PC-9 (cell line): Measurements from ENCODE around the gene BAIAP2. TPM values are rescaled to one million over a fixed set of nuclear protein-coding genes. Genes with fewer than 3 reads are reported as not detected.

Experiments used
- BruUV-seq: library from RNA; stranded (reverse); fragments of 400-500 nt; replicated peaks from 2 replicates; lab custom pipeline; 2021; lab: Mats Ljungman, UMichigan
- CTCF ChIA-PET: fragments of 300-600 bp; sonication (Branson Sonifier 250); formaldehyde crosslinking; loops from one replicate; lab custom pipeline; 2022; ENCODE audit warnings: antibody characterized with exemption; lab: Charles Lee
- POLR2A ChIA-PET: fragments of 300-600 bp; sonication (Branson Sonifier 250); formaldehyde crosslinking; loops from one replicate; lab custom pipeline; 2022; ENCODE audit warnings: antibody characterized with exemption; ENCODE audit not compliant: unreplicated experiment; lab: Charles Lee
- DNase-seq, 2 experiments: peaks; one replicate each; pipeline versions ENCODE4 v3.0.0 to v3.0.0-alpha.2; 2015 to 2022; ENCODE audit warnings: mixed read lengths in 1 of 2
- H2AFZ ChIP-seq: fragments of 200-600 bp; sonication (generic); 2 replicates; pipeline ENCODE4 v1.8.1; 2017; ENCODE audit warnings: antibody characterized with exemption
- H3F3A ChIP-seq: fragments of 200-600 bp; sonication (generic); 2 replicates; pipeline ENCODE4 v1.8.1; 2017; ENCODE audit warnings: antibody characterized with exemption, mild to moderate bottlenecking, low read depth; ENCODE audit not compliant: insufficient read depth
- H3K27ac ChIP-seq: fragments of 200-600 bp; sonication (generic); 2 replicates; pipeline ENCODE4 v1.6.1; 2016; ENCODE audit warnings: mixed run types
- H3K27me3 ChIP-seq: fragments of 200-600 bp; sonication (generic); 2 replicates; pipeline ENCODE4 v1.6.1; 2016; ENCODE audit warnings: low read depth, mixed run types; ENCODE audit not compliant: insufficient read depth
- H3K36me3 ChIP-seq: fragments of 200-600 bp; sonication (generic); 2 replicates; pipeline ENCODE4 v1.6.1; 2016; ENCODE audit warnings: low read depth, mixed run types
- H3K4me1 ChIP-seq: fragments of 200-600 bp; sonication (generic); replicated peaks from 2 replicates; pipeline ENCODE4 v1.6.1; 2016; ENCODE audit warnings: mixed run types; ENCODE audit not compliant: insufficient read depth
- H3K4me2 ChIP-seq: fragments of 200-600 bp; sonication (generic); 2 replicates; pipeline ENCODE4 v1.6.1; 2017; ENCODE audit warnings: mixed run types
- H3K4me3 ChIP-seq: fragments of 200-600 bp; sonication (generic); 2 replicates; pipeline ENCODE4 v1.6.1; 2016; ENCODE audit warnings: mixed run types
- H3K79me2 ChIP-seq: fragments of 200-600 bp; sonication (generic); 2 replicates; pipeline ENCODE4 v1.6.1; 2017; ENCODE audit warnings: low read depth, mixed run types
- H3K9me2 ChIP-seq: fragments of 200-600 bp; sonication (generic); 2 replicates; pipeline ENCODE4 v1.8.1; 2017; ENCODE audit warnings: mild to moderate bottlenecking; ENCODE audit not compliant: insufficient read depth
- H3K9me3 ChIP-seq: fragments of 200-600 bp; sonication (generic); 2 replicates; pipeline ENCODE4 v1.8.1; 2016; ENCODE audit warnings: low read depth; ENCODE audit not compliant: insufficient read depth
- H4K20me1 ChIP-seq: fragments of 200-600 bp; sonication (generic); 2 replicates; pipeline ENCODE4 v1.8.1; 2017; ENCODE audit not compliant: insufficient read depth
- EZH2 ChIP-seq: fragments of 200-600 bp; sonication (generic); IDR thresholded peaks from 2 replicates; pipeline ENCODE4 v1.8.0; 2017; ENCODE audit warnings: antibody characterized with exemption, low read depth
- intact Hi-C: fragments of 100-400 bp; cut with micrococcal nuclease; formaldehyde crosslinking; loops from one replicate; pipeline ENCODE4 v1.10.0; 2022; ENCODE audit not compliant: unreplicated experiment
- total RNA-seq: library from RNA; stranded (reverse); gene quantifications from 2 replicates; pipeline ENCODE4 v1.2.3, GENCODE V29; 2021
- TF ChIP-seq, protein P1 (sequence below): fragments of 200-600 bp; sonication (generic); conservative IDR thresholded peaks from 2 replicates; pipeline ENCODE4 v1.6.1; 2017; ENCODE audit warnings: mixed run types, antibody characterized with exemption, mild to moderate bottlenecking, moderate library complexity

The BAIAP2 gene
- total RNA-seq, 1 experiment from 2014 or later: 125 TPM

DNA sequence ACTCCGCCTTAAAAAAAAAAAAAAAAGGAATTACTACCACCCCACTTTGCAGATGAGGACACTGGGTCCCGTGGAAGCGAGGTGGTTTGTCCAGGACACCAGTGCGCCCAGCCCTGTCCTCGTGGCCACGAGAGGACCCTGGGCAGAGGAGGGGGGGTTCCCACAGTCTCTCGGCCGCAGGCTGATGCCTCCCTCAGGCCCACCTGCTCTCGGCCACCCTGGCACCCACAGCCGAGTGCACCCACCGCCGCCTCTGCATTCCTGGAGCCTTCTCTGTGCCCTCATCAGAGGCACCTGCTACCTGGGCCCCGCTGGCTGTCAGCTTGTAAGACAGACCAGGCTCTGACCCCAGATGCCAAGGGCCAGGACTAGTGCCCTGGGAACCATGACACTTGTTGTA, 102.3 kb downstream of the BAIAP2 start:
- DNase-seq: no peak
- POLR2A ChIA-PET: no interaction called here
- CTCF ChIA-PET: no interaction called here
- Histone ChIP-seq H3K9me3 (no peaks in the 10 kb centered on the region), H3K27me3 (no peaks in the 10 kb centered on the region), H3K4me1 (no peaks in the 10 kb centered on the region), H3K4me2 (no peak overlapping the region), H3K79me2 (no peaks in the 10 kb centered on the region), H2AFZ (no peak overlapping the region), H3K4me3 (no peak overlapping the region), H3F3A (0 out of 2 replicates have a peak, but pooled peaks cover 4% of the 10 kb centered on the region), H3K27ac (no peak overlapping the region), H3K9me2 (no peaks in the 10 kb centered on the region), H4K20me1 (no peaks in the 10 kb centered on the region), H3K36me3 (no peaks in the 10 kb centered on the region)
- BruUV-seq: no TSS peak
- TF ChIP-seq, protein P1, sequence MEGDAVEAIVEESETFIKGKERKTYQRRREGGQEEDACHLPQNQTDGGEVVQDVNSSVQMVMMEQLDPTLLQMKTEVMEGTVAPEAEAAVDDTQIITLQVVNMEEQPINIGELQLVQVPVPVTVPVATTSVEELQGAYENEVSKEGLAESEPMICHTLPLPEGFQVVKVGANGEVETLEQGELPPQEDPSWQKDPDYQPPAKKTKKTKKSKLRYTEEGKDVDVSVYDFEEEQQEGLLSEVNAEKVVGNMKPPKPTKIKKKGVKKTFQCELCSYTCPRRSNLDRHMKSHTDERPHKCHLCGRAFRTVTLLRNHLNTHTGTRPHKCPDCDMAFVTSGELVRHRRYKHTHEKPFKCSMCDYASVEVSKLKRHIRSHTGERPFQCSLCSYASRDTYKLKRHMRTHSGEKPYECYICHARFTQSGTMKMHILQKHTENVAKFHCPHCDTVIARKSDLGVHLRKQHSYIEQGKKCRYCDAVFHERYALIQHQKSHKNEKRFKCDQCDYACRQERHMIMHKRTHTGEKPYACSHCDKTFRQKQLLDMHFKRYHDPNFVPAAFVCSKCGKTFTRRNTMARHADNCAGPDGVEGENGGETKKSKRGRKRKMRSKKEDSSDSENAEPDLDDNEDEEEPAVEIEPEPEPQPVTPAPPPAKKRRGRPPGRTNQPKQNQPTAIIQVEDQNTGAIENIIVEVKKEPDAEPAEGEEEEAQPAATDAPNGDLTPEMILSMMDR: no peak
- no peak for TF ChIP-seq EZH2
- intact Hi-C loops: no loop called here

DNA sequence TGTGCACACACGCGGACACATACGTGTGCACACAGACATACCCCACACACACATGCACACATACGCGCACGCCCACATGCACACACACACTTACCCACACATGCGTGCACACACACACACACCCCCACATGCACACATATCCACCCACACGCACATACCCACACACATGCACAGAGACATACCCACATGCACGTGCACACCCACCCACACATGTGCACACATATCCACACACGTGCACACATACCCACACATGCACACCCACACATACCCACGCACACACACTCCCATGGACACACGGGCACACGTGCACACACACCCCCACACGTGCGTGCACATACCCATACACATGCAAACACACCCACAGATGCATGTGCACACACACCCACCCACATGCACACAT, 103.1 kb downstream of the BAIAP2 start:
- TF ChIP-seq EZH2: no peak
- TF ChIP-seq, protein P1: no peak
- CTCF ChIA-PET: no interaction called here
- Histone ChIP-seq H3K27me3 (no peaks in the 10 kb centered on the region), H4K20me1 (no peaks in the 10 kb centered on the region), H3K27ac (no peak overlapping the region), H3K9me2 (no peaks in the 10 kb centered on the region), H3K36me3 (no peaks in the 10 kb centered on the region), H3K4me2 (no peak overlapping the region), H3K4me1 (no peaks in the 10 kb centered on the region), H3F3A (0 out of 2 replicates have a peak, but pooled peaks cover 4% of the 10 kb centered on the region), H3K9me3 (no peaks in the 10 kb centered on the region), H3K4me3 (no peak overlapping the region), H2AFZ (no peak overlapping the region), H3K79me2 (no peaks in the 10 kb centered on the region)
- BruUV-seq: no TSS peak
- POLR2A ChIA-PET: no interaction called here
- intact Hi-C loops: no loop called here
- DNase-seq: no peak

DNA sequence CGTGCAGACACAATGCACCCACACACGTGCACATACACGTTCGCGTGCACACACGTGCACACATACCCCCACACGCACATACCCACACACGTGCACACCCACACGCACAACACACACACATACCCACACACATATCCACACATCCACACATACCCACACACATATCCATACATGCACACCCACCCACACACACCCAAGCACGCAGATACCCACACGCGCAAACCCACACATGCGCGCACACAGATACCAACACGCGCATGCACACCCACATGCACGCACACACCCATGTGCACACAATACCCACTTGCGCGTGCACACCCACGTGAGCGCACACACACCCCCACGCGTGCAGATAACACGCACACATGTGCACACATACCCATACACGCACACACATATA, 103.5 kb downstream of the BAIAP2 start:
- no peaks in the 10 kb centered on the region for H3K4me1 ChIP-seq
- no peak overlapping the region for H3K4me3 ChIP-seq
- H3K9me2 ChIP-seq: no peaks in the 10 kb centered on the region
- no peaks in the 10 kb centered on the region for H4K20me1 ChIP-seq
- H3K79me2 ChIP-seq: no peaks in the 10 kb centered on the region
- no peak for TF ChIP-seq EZH2
- TF ChIP-seq, protein P1: no peak
- ChIA-PET POLR2A (no interaction called here), CTCF (no interaction called here)
- no peak overlapping the region for H3K4me2 ChIP-seq
- no peak overlapping the region for H3K27ac ChIP-seq
- no peaks in the 10 kb centered on the region for H3K27me3 ChIP-seq
- BruUV-seq: no TSS peak
- no peak overlapping the region for H2AFZ ChIP-seq
- 0 out of 2 replicates have a peak, but pooled peaks cover 4% of the 10 kb centered on the region for H3F3A ChIP-seq
- no peaks in the 10 kb centered on the region for H3K9me3 ChIP-seq
- DNase-seq: no peak
- intact Hi-C loops: no loop called here
- H3K36me3 ChIP-seq: no peaks in the 10 kb centered on the region
